Glutamatergic neuron (in vitro differentiated cells): ENCODE results near the gene LYPD6. TPM values are rescaled to one million over a fixed set of nuclear protein-coding genes. Genes with fewer than 3 reads are reported as not detected.

ENCODE experiments used
- DNase-seq: peaks from one replicate; pipeline ENCODE4 v3.0.0; 2022
- H3K27ac Mint-ChIP-seq: one replicate; pipeline ENCODE4 v1.8.0; 2020; ENCODE audit warnings: mild to moderate bottlenecking, mixed read lengths, inconsistent platforms; ENCODE audit not compliant: unreplicated experiment
- H3K27me3 Mint-ChIP-seq: one replicate; pipeline ENCODE4 v1.8.0; 2020; ENCODE audit warnings: mild to moderate bottlenecking, moderate library complexity, mixed read lengths, inconsistent platforms; ENCODE audit not compliant: unreplicated experiment
- H3K36me3 Mint-ChIP-seq: one replicate; pipeline ENCODE4 v1.8.0; 2020; ENCODE audit warnings: mild to moderate bottlenecking, mixed read lengths, inconsistent platforms; ENCODE audit not compliant: unreplicated experiment
- H3K4me1 Mint-ChIP-seq: one replicate; pipeline ENCODE4 v1.8.0; 2020; ENCODE audit warnings: mild to moderate bottlenecking, low read depth, mixed read lengths, inconsistent platforms; ENCODE audit not compliant: unreplicated experiment
- H3K4me3 Mint-ChIP-seq: one replicate; pipeline ENCODE4 v1.8.0; 2020; ENCODE audit warnings: mild to moderate bottlenecking, mixed read lengths, inconsistent platforms; ENCODE audit not compliant: unreplicated experiment
- H3K9me3 Mint-ChIP-seq: one replicate; pipeline ENCODE4 v1.8.0; 2020; ENCODE audit warnings: mild to moderate bottlenecking, moderate library complexity, mixed read lengths, inconsistent platforms; ENCODE audit not compliant: unreplicated experiment
- long read RNA-seq: library from polyadenylated mRNA; unstranded; transcript quantifications from one replicate; pipeline ENCODE4 v2.0.0, GENCODE V29; 2020; ENCODE audit not compliant: unreplicated experiment
- total RNA-seq: library from RNA; stranded (reverse); fragmentation: NEBNext Ultra II Directional; extraction: Animal tissue kit (Norgen Biotek cat#: 25700); gene quantifications from one replicate; pipeline ENCODE4 v1.2.1, GENCODE V29; 2021; ENCODE audit not compliant: unreplicated experiment
- TF ChIP-seq, protein P1 (sequence below): fragments of 200-600 bp; sonication (generic); IDR thresholded peaks from one replicate; pipeline ENCODE4 v1.5.0; 2021; ENCODE audit not compliant: partially characterized antibody, unreplicated experiment

Gene LYPD6, protein sequence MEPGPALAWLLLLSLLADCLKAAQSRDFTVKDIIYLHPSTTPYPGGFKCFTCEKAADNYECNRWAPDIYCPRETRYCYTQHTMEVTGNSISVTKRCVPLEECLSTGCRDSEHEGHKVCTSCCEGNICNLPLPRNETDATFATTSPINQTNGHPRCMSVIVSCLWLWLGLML
- total RNA-seq: 1.5 TPM
- long read RNA-seq: 0 reads

GRCh38 chr2:149330127-149331022, at the start of gene LYPD6:
Gene LYPD6, plus strand, starts transcription at chr2:149330587. Its CDS starts 107,122 bp downstream, at chr2:149437709.
- Mint-ChIP-seq H3K36me3 (peaks cover 3% of the 10 kb centered on the region), H3K27me3 (peaks cover 6% of the 10 kb centered on the region), H3K9me3 (peaks cover 3% of the 10 kb centered on the region), H3K27ac (peak within 1 kb of the TSS; percentile 56), H3K4me1 (peaks cover 2% of the 10 kb centered on the region), H3K4me3 (peak within 1 kb of the TSS; percentile 90)
- TF ChIP-seq, protein P1, sequence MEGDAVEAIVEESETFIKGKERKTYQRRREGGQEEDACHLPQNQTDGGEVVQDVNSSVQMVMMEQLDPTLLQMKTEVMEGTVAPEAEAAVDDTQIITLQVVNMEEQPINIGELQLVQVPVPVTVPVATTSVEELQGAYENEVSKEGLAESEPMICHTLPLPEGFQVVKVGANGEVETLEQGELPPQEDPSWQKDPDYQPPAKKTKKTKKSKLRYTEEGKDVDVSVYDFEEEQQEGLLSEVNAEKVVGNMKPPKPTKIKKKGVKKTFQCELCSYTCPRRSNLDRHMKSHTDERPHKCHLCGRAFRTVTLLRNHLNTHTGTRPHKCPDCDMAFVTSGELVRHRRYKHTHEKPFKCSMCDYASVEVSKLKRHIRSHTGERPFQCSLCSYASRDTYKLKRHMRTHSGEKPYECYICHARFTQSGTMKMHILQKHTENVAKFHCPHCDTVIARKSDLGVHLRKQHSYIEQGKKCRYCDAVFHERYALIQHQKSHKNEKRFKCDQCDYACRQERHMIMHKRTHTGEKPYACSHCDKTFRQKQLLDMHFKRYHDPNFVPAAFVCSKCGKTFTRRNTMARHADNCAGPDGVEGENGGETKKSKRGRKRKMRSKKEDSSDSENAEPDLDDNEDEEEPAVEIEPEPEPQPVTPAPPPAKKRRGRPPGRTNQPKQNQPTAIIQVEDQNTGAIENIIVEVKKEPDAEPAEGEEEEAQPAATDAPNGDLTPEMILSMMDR: no peak
- DNase-seq: peak; percentile 74

GRCh38 chr2:149281441-149281840, 48.9 kb upstream of the LYPD6 start:
- no peaks in the 10 kb centered on the region for H3K4me1 Mint-ChIP-seq
- no peak overlapping the region for H3K4me3 Mint-ChIP-seq
- no peaks in the 10 kb centered on the region for H3K36me3 Mint-ChIP-seq
- no peak overlapping the region for H3K27ac Mint-ChIP-seq
- DNase-seq: no peak
- H3K9me3 Mint-ChIP-seq: no peaks in the 10 kb centered on the region
- TF ChIP-seq, protein P1: no peak
- H3K27me3 Mint-ChIP-seq: no peaks in the 10 kb centered on the region

GRCh38 chr2:149290662-149291061, 39.7 kb upstream of the LYPD6 start:
- no peak for DNase-seq
- H3K36me3 Mint-ChIP-seq: no peaks in the 10 kb centered on the region
- TF ChIP-seq, protein P1: no peak
- no peak overlapping the region for H3K27ac Mint-ChIP-seq
- no peak overlapping the region for H3K4me3 Mint-ChIP-seq
- H3K4me1 Mint-ChIP-seq: no peaks in the 10 kb centered on the region
- H3K9me3 Mint-ChIP-seq: no peaks in the 10 kb centered on the region
- H3K27me3 Mint-ChIP-seq: no peaks in the 10 kb centered on the region

DNA sequence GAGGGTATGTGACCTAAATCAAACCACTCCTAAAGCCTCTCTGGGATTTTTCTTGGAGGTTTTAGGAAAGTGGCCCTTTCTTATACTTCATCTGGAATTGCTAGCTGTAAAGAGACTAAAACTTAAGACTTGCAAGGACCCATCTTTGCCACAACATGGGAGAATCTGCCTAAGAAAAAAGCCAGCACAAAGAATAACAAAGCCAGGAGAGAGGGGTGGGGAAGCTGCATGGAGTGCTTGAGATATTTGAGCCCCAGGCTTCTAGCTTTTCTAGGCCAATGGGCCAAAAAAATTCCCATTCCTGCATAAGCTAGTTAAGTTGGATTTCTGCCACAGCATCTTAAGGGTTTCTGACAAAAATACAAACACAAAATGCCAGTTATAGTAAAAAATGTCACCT, 38.5 kb upstream of the LYPD6 start:
- H3K9me3 Mint-ChIP-seq: no peaks in the 10 kb centered on the region
- no peaks in the 10 kb centered on the region for H3K36me3 Mint-ChIP-seq
- no peaks in the 10 kb centered on the region for H3K27me3 Mint-ChIP-seq
- TF ChIP-seq, protein P1: no peak
- no peak overlapping the region for H3K27ac Mint-ChIP-seq
- no peak overlapping the region for H3K4me3 Mint-ChIP-seq
- H3K4me1 Mint-ChIP-seq: no peaks in the 10 kb centered on the region
- no peak for DNase-seq

GRCh38 chr2:149296031-149296430, 34.4 kb upstream of the LYPD6 start:
- TF ChIP-seq, protein P1: no peak
- DNase-seq: no peak
- no peaks in the 10 kb centered on the region for H3K4me1 Mint-ChIP-seq

More at GRCh38 chr2:149296031-149296430, 34.4 kb upstream of the LYPD6 start:
- peaks cover 4% of the 10 kb centered on the region for H3K36me3 Mint-ChIP-seq
- H3K27me3 Mint-ChIP-seq: no peaks in the 10 kb centered on the region
- H3K27ac Mint-ChIP-seq: no peak overlapping the region
- no peaks in the 10 kb centered on the region for H3K9me3 Mint-ChIP-seq
- no peak overlapping the region for H3K4me3 Mint-ChIP-seq
